IPS-18c (cell line): ENCODE measurements around the gene SKA3.
"Not testable (repeated sequence)": the region's sequence is repeated elsewhere in the genome, so short reads cannot be mapped to it uniquely, and the experiment has no call there.

ENCODE experiments used
- H3K4me3 ChIP-seq: 2 replicates; pipeline ENCODE4 v1.7.0; 2013; ENCODE audit warnings: low read depth, mild to moderate bottlenecking, low read length, moderate library complexity; ENCODE audit not compliant: insufficient read depth
- H3K9me3 ChIP-seq: one replicate; pipeline ENCODE4 v1.6.1; 2013; ENCODE audit warnings: mild to moderate bottlenecking, low read length, moderate library complexity; ENCODE audit not compliant: control insufficient read depth, insufficient read depth

SKA3 gene

GRCh38 chr13:21176215-21176981, at the start of gene SKA3, which contains the start of gene MRPL57:
TSS of gene SKA3 (minus strand) at chr13:21176552. CDS start at chr13:21176477, 75 bp downstream.
TSS of gene MRPL57 (plus strand) at chr13:21176658. CDS start at chr13:21176917, 259 bp downstream.
- Histone ChIP-seq H3K9me3 (no peaks in the 10 kb centered on the region), H3K4me3 (peak within 1 kb of the TSS; percentile 92)

GRCh38 chr13:21225082-21225481, 48.7 kb upstream of the SKA3 start:
- peaks cover 3% of the 10 kb centered on the region for H3K9me3 ChIP-seq
- no peak overlapping the region for H3K4me3 ChIP-seq

GRCh38 chr13:21221268-21221667, 44.9 kb upstream of the SKA3 start:
- H3K9me3 ChIP-seq: peaks cover 3% of the 10 kb centered on the region
- H3K4me3 ChIP-seq: no peak overlapping the region

- not testable (repeated sequence) for H3K4me3 ChIP-seq, H3K9me3 ChIP-seq
Observed at GRCh38 chr13:21219716-21220115, 43.4 kb upstream of the SKA3 start.

GRCh38 chr13:21219036-21219381, 42.7 kb upstream of the SKA3 start:
- Histone ChIP-seq H3K4me3 (no peak overlapping the region), H3K9me3 (no peaks in the 10 kb centered on the region)

- H3K4me3 ChIP-seq: no peak overlapping the region
- no peaks in the 10 kb centered on the region for H3K9me3 ChIP-seq
Observed at GRCh38 chr13:21218351-21219035, 42.1 kb upstream of the SKA3 start.

- Histone ChIP-seq H3K9me3 (no peaks in the 10 kb centered on the region), H3K4me3 (no peak overlapping the region)
Observed at GRCh38 chr13:21216332-21216731, 40.0 kb upstream of the SKA3 start.

- H3K4me3 ChIP-seq: not testable (repeated sequence)
Observed at GRCh38 chr13:21215419-21215818, 39.1 kb upstream of the SKA3 start.

GRCh38 chr13:21212138-21212775, 35.9 kb upstream of the SKA3 start:
- Histone ChIP-seq H3K4me3 (no peak overlapping the region), H3K9me3 (no peaks in the 10 kb centered on the region)

More at GRCh38 chr13:21215419-21215818, 39.1 kb upstream of the SKA3 start:
- not testable (repeated sequence) for H3K9me3 ChIP-seq

- H3K9me3 ChIP-seq: no peaks in the 10 kb centered on the region
- H3K4me3 ChIP-seq: no peak overlapping the region
Observed at GRCh38 chr13:21208652-21209154, 32.4 kb upstream of the SKA3 start.

- H3K9me3 ChIP-seq: peaks cover 9% of the 10 kb centered on the region
- no peak overlapping the region for H3K4me3 ChIP-seq
Observed at GRCh38 chr13:21202767-21203531, 26.6 kb upstream of the SKA3 start.

GRCh38 chr13:21201456-21202190, 25.3 kb upstream of the SKA3 start:
- H3K4me3 ChIP-seq, H3K9me3 ChIP-seq: not testable (repeated sequence)

GRCh38 chr13:21198391-21198790, 22.0 kb upstream of the SKA3 start:
- H3K9me3 ChIP-seq, H3K4me3 ChIP-seq: not testable (repeated sequence)

GRCh38 chr13:21197606-21198225, 21.4 kb upstream of the SKA3 start:
- H3K9me3 ChIP-seq, H3K4me3 ChIP-seq: not testable (repeated sequence)

- H3K9me3 ChIP-seq, H3K4me3 ChIP-seq: not testable (repeated sequence)
Observed at GRCh38 chr13:21194756-21195155, 18.4 kb upstream of the SKA3 start.

GRCh38 chr13:21186410-21186809, 10.1 kb upstream of the SKA3 start:
- not testable (repeated sequence) for H3K4me3 ChIP-seq, H3K9me3 ChIP-seq
